ENCODE data around the gene LSM5.

GRCh38 chr7:32459788-32460187 lies 30.4 kb downstream of the LSM5 start:
- TF ChIP-seq CTCF (IDR thresholded peaks at IDR 0.05) = no peak
- TF ChIP-seq POLR2A (IDR thresholded peaks at IDR 0.05) = no peak
